ENCODE data around the gene RNF123. TPM values are rescaled to one million over a fixed set of nuclear protein-coding genes. Genes with fewer than 3 reads are reported as not detected.

The RNF123 gene
- total and polyA plus RNA-seq, 2 experiments from 2014 or later: 14.6 to 32.5 TPM

GRCh38 chr3:49713336-49714105 lies 24.2 kb downstream of the RNF123 start (continued):
- TF ChIP-seq, protein P1, sequence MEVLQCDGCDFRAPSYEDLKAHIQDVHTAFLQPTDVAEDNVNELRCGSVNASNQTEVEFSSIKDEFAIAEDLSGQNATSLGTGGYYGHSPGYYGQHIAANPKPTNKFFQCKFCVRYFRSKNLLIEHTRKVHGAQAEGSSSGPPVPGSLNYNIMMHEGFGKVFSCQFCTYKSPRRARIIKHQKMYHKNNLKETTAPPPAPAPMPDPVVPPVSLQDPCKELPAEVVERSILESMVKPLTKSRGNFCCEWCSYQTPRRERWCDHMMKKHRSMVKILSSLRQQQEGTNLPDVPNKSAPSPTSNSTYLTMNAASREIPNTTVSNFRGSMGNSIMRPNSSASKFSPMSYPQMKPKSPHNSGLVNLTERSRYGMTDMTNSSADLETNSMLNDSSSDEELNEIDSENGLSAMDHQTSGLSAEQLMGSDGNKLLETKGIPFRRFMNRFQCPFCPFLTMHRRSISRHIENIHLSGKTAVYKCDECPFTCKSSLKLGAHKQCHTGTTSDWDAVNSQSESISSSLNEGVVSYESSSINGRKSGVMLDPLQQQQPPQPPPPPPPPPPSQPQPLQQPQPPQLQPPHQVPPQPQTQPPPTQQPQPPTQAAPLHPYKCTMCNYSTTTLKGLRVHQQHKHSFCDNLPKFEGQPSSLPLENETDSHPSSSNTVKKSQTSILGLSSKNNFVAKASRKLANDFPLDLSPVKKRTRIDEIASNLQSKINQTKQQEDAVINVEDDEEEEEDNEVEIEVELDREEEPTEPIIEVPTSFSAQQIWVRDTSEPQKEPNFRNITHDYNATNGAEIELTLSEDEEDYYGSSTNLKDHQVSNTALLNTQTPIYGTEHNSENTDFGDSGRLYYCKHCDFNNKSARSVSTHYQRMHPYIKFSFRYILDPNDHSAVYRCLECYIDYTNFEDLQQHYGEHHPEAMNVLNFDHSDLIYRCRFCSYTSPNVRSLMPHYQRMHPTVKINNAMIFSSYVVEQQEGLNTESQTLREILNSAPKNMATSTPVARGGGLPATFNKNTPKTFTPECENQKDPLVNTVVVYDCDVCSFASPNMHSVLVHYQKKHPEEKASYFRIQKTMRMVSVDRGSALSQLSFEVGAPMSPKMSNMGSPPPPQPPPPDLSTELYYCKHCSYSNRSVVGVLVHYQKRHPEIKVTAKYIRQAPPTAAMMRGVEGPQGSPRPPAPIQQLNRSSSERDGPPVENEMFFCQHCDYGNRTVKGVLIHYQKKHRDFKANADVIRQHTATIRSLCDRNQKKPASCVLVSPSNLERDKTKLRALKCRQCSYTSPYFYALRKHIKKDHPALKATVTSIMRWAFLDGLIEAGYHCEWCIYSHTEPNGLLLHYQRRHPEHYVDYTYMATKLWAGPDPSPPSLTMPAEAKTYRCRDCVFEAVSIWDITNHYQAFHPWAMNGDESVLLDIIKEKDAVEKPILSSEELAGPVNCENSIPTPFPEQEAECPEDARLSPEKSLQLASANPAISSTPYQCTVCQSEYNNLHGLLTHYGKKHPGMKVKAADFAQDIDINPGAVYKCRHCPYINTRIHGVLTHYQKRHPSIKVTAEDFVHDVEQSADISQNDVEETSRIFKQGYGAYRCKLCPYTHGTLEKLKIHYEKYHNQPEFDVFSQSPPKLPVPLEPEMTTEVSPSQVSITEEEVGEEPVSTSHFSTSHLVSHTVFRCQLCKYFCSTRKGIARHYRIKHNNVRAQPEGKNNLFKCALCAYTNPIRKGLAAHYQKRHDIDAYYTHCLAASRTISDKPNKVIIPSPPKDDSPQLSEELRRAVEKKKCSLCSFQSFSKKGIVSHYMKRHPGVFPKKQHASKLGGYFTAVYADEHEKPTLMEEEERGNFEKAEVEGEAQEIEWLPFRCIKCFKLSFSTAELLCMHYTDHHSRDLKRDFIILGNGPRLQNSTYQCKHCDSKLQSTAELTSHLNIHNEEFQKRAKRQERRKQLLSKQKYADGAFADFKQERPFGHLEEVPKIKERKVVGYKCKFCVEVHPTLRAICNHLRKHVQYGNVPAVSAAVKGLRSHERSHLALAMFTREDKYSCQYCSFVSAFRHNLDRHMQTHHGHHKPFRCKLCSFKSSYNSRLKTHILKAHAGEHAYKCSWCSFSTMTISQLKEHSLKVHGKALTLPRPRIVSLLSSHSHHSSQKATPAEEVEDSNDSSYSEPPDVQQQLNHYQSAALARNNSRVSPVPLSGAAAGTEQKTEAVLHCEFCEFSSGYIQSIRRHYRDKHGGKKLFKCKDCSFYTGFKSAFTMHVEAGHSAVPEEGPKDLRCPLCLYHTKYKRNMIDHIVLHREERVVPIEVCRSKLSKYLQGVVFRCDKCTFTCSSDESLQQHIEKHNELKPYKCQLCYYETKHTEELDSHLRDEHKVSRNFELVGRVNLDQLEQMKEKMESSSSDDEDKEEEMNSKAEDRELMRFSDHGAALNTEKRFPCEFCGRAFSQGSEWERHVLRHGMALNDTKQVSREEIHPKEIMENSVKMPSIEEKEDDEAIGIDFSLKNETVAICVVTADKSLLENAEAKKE (CRISPR knock-in tag; IDR thresholded peaks at IDR 0.05): no peak
- TF ChIP-seq EZH2 (IDR thresholded peaks at IDR 0.05; ENCODE audit: low read depth, unreplicated experiment) (no peak), ZNF331 (CRISPR knock-in tag; IDR thresholded peaks at IDR 0.05; ENCODE audit: low read depth) (no peak), JUNB (IDR thresholded peaks at IDR 0.05; ENCODE audit: unreplicated experiment) (no peak), ZNF114 (CRISPR knock-in tag; IDR thresholded peaks at IDR 0.05) (no peak)

- peaks cover 28% of the 10 kb centered on the region for H3K27me3 Mint-ChIP-seq (ENCODE audit: insufficient read depth, low read depth, poor library complexity)
- H2AFZ ChIP-seq: no peak overlapping the region
- no peaks in the 10 kb centered on the region; the same call in 1 of the 2 replicates for H3K4me1 ChIP-seq (ENCODE audit: insufficient read depth)
- no peaks in the 10 kb centered on the region for H3K79me2 ChIP-seq (replicated peaks; ENCODE audit: insufficient read depth)
- H3K9me2 ChIP-seq (ENCODE audit: insufficient read depth): no peaks in the 10 kb centered on the region
- no peak overlapping the region for H3K27ac Mint-ChIP-seq
- no peak overlapping the region for H3K4me3 ChIP-seq
- H3F3A ChIP-seq (replicated peaks; ENCODE audit: low read depth): 0 out of 2 replicates have a peak, but pooled peaks cover 4% of the 10 kb centered on the region
- no peak overlapping the region for H3K4me3 Mint-ChIP-seq
- no peaks in the 10 kb centered on the region for H3K27me3 ChIP-seq (ENCODE audit: insufficient read depth)
- peaks cover 4% of the 10 kb centered on the region; the same call in 1 of the 3 replicates for H3K36me3 Mint-ChIP-seq (ENCODE audit: low read depth)
- peaks cover 15% of the 10 kb centered on the region for H3K4me1 Mint-ChIP-seq
- no peak overlapping the region for H3K4me2 ChIP-seq
- peaks cover 2% of the 10 kb centered on the region; the same call in 1 of the 2 replicates for H4K20me1 ChIP-seq (replicated peaks; ENCODE audit: insufficient read depth)
- no peak overlapping the region for H3K27ac ChIP-seq (ENCODE audit: low read depth)
- ATAC-seq: no peak
- peaks cover 6% of the 10 kb centered on the region; the same call in 1 of the 3 replicates for H3K9me3 Mint-ChIP-seq
- no peak for DNase-seq (ENCODE audit: low spot score)
- no peaks in the 10 kb centered on the region for H3K36me3 ChIP-seq (ENCODE audit: insufficient read depth)
- TF ChIP-seq, protein P2, sequence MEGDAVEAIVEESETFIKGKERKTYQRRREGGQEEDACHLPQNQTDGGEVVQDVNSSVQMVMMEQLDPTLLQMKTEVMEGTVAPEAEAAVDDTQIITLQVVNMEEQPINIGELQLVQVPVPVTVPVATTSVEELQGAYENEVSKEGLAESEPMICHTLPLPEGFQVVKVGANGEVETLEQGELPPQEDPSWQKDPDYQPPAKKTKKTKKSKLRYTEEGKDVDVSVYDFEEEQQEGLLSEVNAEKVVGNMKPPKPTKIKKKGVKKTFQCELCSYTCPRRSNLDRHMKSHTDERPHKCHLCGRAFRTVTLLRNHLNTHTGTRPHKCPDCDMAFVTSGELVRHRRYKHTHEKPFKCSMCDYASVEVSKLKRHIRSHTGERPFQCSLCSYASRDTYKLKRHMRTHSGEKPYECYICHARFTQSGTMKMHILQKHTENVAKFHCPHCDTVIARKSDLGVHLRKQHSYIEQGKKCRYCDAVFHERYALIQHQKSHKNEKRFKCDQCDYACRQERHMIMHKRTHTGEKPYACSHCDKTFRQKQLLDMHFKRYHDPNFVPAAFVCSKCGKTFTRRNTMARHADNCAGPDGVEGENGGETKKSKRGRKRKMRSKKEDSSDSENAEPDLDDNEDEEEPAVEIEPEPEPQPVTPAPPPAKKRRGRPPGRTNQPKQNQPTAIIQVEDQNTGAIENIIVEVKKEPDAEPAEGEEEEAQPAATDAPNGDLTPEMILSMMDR (conservative IDR thresholded peaks at IDR 0.05; ENCODE audit: low read depth in 2 of 2): no peak
- TF ChIP-seq ETS1 (IDR thresholded peaks at IDR 0.05) (no peak), ZNF331 (CRISPR knock-in tag; IDR thresholded peaks at IDR 0.05; ENCODE audit: low read depth) (no peak), STAT1 (IDR thresholded peaks at IDR 0.05; ENCODE audit: unreplicated experiment) (no peak), EZH2 (IDR thresholded peaks at IDR 0.05; ENCODE audit: low read depth, unreplicated experiment) (no peak), ZNF114 (CRISPR knock-in tag; IDR thresholded peaks at IDR 0.05) (no peak)
Observed at GRCh38 chr3:49714728-49715550, 25.6 kb downstream of the RNF123 start.

Measured in GM23338 (cell line).